GM23338 (cell line): ENCODE measurements around the gene CCDC188. TPM values are rescaled to one million over a fixed set of nuclear protein-coding genes. Genes with fewer than 3 reads are reported as not detected.

Experiments used
- ATAC-seq: fragments of 200-7000 bp; cut with Tn5 transposase; 3 replicates; pipeline ENCODE4 v1.9.1; 2020
- DNase-seq: peaks from one replicate; pipeline ENCODE4 v3.0.0-alpha.2; 2015; ENCODE audit warnings: low spot score
- H2AFZ ChIP-seq: fragments of 200-600 bp; sonication (generic); 2 replicates; pipeline ENCODE4 v1.8.0; 2016; ENCODE audit warnings: antibody characterized with exemption, mild to moderate bottlenecking, moderate library complexity
- H3F3A ChIP-seq: fragments of 200-600 bp; sonication (generic); replicated peaks from 2 replicates; pipeline ENCODE4 v1.8.0; 2017; ENCODE audit warnings: antibody characterized with exemption, mixed run types, low read depth
- H3K27ac ChIP-seq: fragments of 200-600 bp; sonication (generic); 2 replicates; pipeline ENCODE4 v1.6.1; 2016; ENCODE audit warnings: low read depth
- H3K27me3 ChIP-seq: fragments of 200-600 bp; sonication (generic); 2 replicates; pipeline ENCODE4 v1.8.0; 2016; ENCODE audit warnings: mild to moderate bottlenecking, mixed run types, moderate library complexity; ENCODE audit not compliant: insufficient read depth
- H3K36me3 ChIP-seq: fragments of 200-600 bp; sonication (generic); 2 replicates; pipeline ENCODE4 v1.8.0; 2016; ENCODE audit warnings: mild to moderate bottlenecking; ENCODE audit not compliant: insufficient read depth
- H3K4me1 ChIP-seq: fragments of 200-600 bp; sonication (generic); 2 replicates; pipeline ENCODE4 v1.8.0; 2016; ENCODE audit warnings: mild to moderate bottlenecking, moderate library complexity; ENCODE audit not compliant: insufficient read depth
- H3K4me2 ChIP-seq: fragments of 200-600 bp; sonication (generic); 2 replicates; pipeline ENCODE4 v1.7.1; 2017; ENCODE audit warnings: mixed run types
- H3K4me3 ChIP-seq: fragments of 200-600 bp; sonication (generic); 2 replicates; pipeline ENCODE4 v1.6.1; 2016; ENCODE audit warnings: mixed run types
- H3K79me2 ChIP-seq: fragments of 200-600 bp; sonication (generic); replicated peaks from 2 replicates; pipeline ENCODE4 v1.8.0; 2017; ENCODE audit warnings: mild to moderate bottlenecking; ENCODE audit not compliant: insufficient read depth
- H3K9me2 ChIP-seq: fragments of 200-600 bp; sonication (generic); 2 replicates; pipeline ENCODE4 v1.8.0; 2017; ENCODE audit not compliant: insufficient read depth
- H4K20me1 ChIP-seq: fragments of 200-600 bp; sonication (generic); replicated peaks from 2 replicates; pipeline ENCODE4 v1.8.0; 2017; ENCODE audit warnings: mild to moderate bottlenecking; ENCODE audit not compliant: insufficient read depth
- H3K27ac Mint-ChIP-seq: 2 replicates; pipeline ENCODE4 v1.8.0; 2020; ENCODE audit warnings: inconsistent platforms, mild to moderate bottlenecking, moderate library complexity, mixed read lengths
- H3K27me3 Mint-ChIP-seq: 3 replicates; pipeline ENCODE4 v1.8.0; 2022; ENCODE audit warnings: low read depth, mild to moderate bottlenecking, moderate library complexity, mixed read lengths, inconsistent platforms; ENCODE audit not compliant: insufficient read depth, poor library complexity
- H3K36me3 Mint-ChIP-seq: 3 replicates; pipeline ENCODE4 v1.8.0; 2021; ENCODE audit warnings: low read depth, mild to moderate bottlenecking, inconsistent platforms, moderate library complexity, mixed read lengths
- H3K4me1 Mint-ChIP-seq: 3 replicates; pipeline ENCODE4 v1.8.0; 2020; ENCODE audit warnings: mild to moderate bottlenecking, inconsistent platforms, mixed read lengths
- H3K4me3 Mint-ChIP-seq: 3 replicates; pipeline ENCODE4 v1.8.0; 2021; ENCODE audit warnings: moderate library complexity, mild to moderate bottlenecking, inconsistent platforms, mixed read lengths
- H3K9me3 Mint-ChIP-seq: 3 replicates; pipeline ENCODE4 v1.8.0; 2020; ENCODE audit warnings: moderate library complexity, mild to moderate bottlenecking, inconsistent platforms, mixed read lengths
- CREB1 ChIP-seq: fragments of 250-450 bp; sonication (Bioruptor Pico); IDR thresholded peaks from 2 replicates; pipeline ENCODE4 v1.5.0; 2020; ENCODE audit warnings: low read depth, mild to moderate bottlenecking, moderate library complexity
- CTCF ChIP-seq, 2 experiments: fragments of 200-600 bp in 1 of 2; sonication (generic) in 1 of 2; conservative IDR thresholded peaks; 2 replicates each; pipeline versions ENCODE4 v1.5.1 to v1.6.1; 2016 to 2017; ENCODE audit warnings: antibody characterized with exemption in 2 of 2, low read depth in 2 of 2, mild to moderate bottlenecking in 2 of 2, moderate library complexity in 1 of 2
- ETS1 ChIP-seq: IDR thresholded peaks from 2 replicates; pipeline ENCODE4 v1.6.1; 2016; ENCODE audit warnings: antibody characterized with exemption
- EZH2 ChIP-seq: fragments of 200-600 bp; sonication (generic); IDR thresholded peaks from one replicate; pipeline ENCODE4 v1.8.0; 2017; ENCODE audit warnings: antibody characterized with exemption, mild to moderate bottlenecking, low read depth; ENCODE audit not compliant: unreplicated experiment
- EZH2phosphoT487 ChIP-seq: fragments of 200-600 bp; sonication (generic); IDR thresholded peaks from one replicate; pipeline ENCODE4 v1.8.1; 2018; ENCODE audit warnings: antibody characterized with exemption; ENCODE audit not compliant: unreplicated experiment
- JUNB ChIP-seq: IDR thresholded peaks from one replicate; pipeline ENCODE4 v1.6.1; 2016; ENCODE audit warnings: antibody characterized with exemption; ENCODE audit not compliant: unreplicated experiment
- NANOG ChIP-seq: IDR thresholded peaks from 2 replicates; pipeline ENCODE4 v1.6.1; 2016; ENCODE audit warnings: antibody characterized with exemption, borderline replicate concordance
- POLR2AphosphoS5 ChIP-seq: IDR thresholded peaks from 2 replicates; pipeline ENCODE4 v1.6.1; 2016; ENCODE audit warnings: antibody characterized with exemption, low read depth
- REST ChIP-seq: IDR thresholded peaks from one replicate; pipeline ENCODE4 v1.6.1; 2018; ENCODE audit warnings: antibody characterized with exemption; ENCODE audit not compliant: unreplicated experiment
- STAT1 ChIP-seq: IDR thresholded peaks from one replicate; pipeline ENCODE4 v1.6.1; 2016; ENCODE audit warnings: antibody characterized with exemption; ENCODE audit not compliant: unreplicated experiment
- ZNF114 ChIP-seq: fragments of 250-450 bp; sonication (Bioruptor Pico); IDR thresholded peaks from 2 replicates; pipeline ENCODE4 v1.5.0; 2020; ENCODE audit warnings: mild to moderate bottlenecking, moderate library complexity
- ZNF331 ChIP-seq: fragments of 250-450 bp; sonication (Bioruptor Pico); IDR thresholded peaks from 2 replicates; pipeline ENCODE4 v1.5.0; 2020; ENCODE audit warnings: low read depth, mild to moderate bottlenecking, moderate library complexity
- ZNF462 ChIP-seq: fragments of 250-450 bp; sonication (Bioruptor Pico); IDR thresholded peaks from 2 replicates; pipeline ENCODE4 v1.5.0; 2020; ENCODE audit warnings: mild to moderate bottlenecking, moderate library complexity
- polyA plus RNA-seq: library from polyadenylated mRNA; unstranded; fragments of >200 nt; fragmentation: Nextera tagmentation; extraction: Ambion mirVana; gene quantifications from 2 replicates; pipeline ENCODE4 v1.2.1, GENCODE V29; 2016
- total RNA-seq: library from RNA; depleted of rRNA; stranded (reverse); fragments of >200 nt; shearing (Covaris generic); gene quantifications from 2 replicates; pipeline ENCODE4 v1.2.3, GENCODE V29; 2014

Gene CCDC188
- total and polyA plus RNA-seq, 2 experiments from 2014 or later = not detected

- Histone ChIP-seq H3K4me3 (no peak overlapping the region), H3K27me3 (no peaks in the 10 kb centered on the region), H3K36me3 (peaks cover 34% of the 10 kb centered on the region), H4K20me1 (peaks cover 30% of the 10 kb centered on the region), H3F3A (peaks cover 50% of the 10 kb centered on the region), H2AFZ (no peak overlapping the region), H3K79me2 (peaks cover 29% of the 10 kb centered on the region), H3K4me1 (no peaks in the 10 kb centered on the region), H3K4me2 (no peak overlapping the region), H3K9me2 (no peaks in the 10 kb centered on the region), H3K27ac (no peak overlapping the region)
- no peak overlapping the region for H3K4me3 Mint-ChIP-seq
- H3K9me3 Mint-ChIP-seq = no peaks in the 10 kb centered on the region
- TF ChIP-seq NANOG = no peak
- TF ChIP-seq CREB1 (CRISPR knock-in tag) = no peak
- TF ChIP-seq ZNF114 = no peak
- no peak for TF ChIP-seq EZH2
- no peak for TF ChIP-seq ETS1
- no peak for TF ChIP-seq POLR2AphosphoS5
- no peak for TF ChIP-seq JUNB
- no peak for TF ChIP-seq REST
- TF ChIP-seq EZH2phosphoT487 = no peak
- TF ChIP-seq CTCF (conservative IDR thresholded peaks at IDR 0.05; ENCODE audit: low read depth in 2 of 2) = no peak
- TF ChIP-seq ZNF462 = no peak
- no peak for TF ChIP-seq STAT1
- no peak for TF ChIP-seq ZNF331 (CRISPR knock-in tag)
- no peak overlapping the region; the same call in 1 of the 2 replicates for H3K27ac Mint-ChIP-seq
- peaks cover 78% of the 10 kb centered on the region for H3K36me3 Mint-ChIP-seq
- DNase-seq = no peak
- H3K27me3 Mint-ChIP-seq = peaks cover 20% of the 10 kb centered on the region
- ATAC-seq = no peak
- H3K4me1 Mint-ChIP-seq = peaks cover 5% of the 10 kb centered on the region; the same call in 2 of the 3 replicates
These were observed 25.4 kb downstream of the CCDC188 start for GRCh38 chr22:20125201-20126174.
